Stimulated activated CD4-positive, alpha-beta T cell treated with anti-CD3 and anti-CD28 coated beads, Interleukin-2, amount 100 ng/mL, for 4 hours (primary cell): ENCODE measurements around the gene STARD7.
"Not testable (repeated sequence)": the region's sequence is repeated elsewhere in the genome, so short reads cannot be mapped to it uniquely, and the experiment has no call there.

Source experiments
- DNase-seq: peaks from one replicate; pipeline ENCODE4 v3.0.0-alpha.2; 2020; ENCODE audit warnings: low read depth

Gene STARD7, protein sequence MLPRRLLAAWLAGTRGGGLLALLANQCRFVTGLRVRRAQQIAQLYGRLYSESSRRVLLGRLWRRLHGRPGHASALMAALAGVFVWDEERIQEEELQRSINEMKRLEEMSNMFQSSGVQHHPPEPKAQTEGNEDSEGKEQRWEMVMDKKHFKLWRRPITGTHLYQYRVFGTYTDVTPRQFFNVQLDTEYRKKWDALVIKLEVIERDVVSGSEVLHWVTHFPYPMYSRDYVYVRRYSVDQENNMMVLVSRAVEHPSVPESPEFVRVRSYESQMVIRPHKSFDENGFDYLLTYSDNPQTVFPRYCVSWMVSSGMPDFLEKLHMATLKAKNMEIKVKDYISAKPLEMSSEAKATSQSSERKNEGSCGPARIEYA

DNA sequence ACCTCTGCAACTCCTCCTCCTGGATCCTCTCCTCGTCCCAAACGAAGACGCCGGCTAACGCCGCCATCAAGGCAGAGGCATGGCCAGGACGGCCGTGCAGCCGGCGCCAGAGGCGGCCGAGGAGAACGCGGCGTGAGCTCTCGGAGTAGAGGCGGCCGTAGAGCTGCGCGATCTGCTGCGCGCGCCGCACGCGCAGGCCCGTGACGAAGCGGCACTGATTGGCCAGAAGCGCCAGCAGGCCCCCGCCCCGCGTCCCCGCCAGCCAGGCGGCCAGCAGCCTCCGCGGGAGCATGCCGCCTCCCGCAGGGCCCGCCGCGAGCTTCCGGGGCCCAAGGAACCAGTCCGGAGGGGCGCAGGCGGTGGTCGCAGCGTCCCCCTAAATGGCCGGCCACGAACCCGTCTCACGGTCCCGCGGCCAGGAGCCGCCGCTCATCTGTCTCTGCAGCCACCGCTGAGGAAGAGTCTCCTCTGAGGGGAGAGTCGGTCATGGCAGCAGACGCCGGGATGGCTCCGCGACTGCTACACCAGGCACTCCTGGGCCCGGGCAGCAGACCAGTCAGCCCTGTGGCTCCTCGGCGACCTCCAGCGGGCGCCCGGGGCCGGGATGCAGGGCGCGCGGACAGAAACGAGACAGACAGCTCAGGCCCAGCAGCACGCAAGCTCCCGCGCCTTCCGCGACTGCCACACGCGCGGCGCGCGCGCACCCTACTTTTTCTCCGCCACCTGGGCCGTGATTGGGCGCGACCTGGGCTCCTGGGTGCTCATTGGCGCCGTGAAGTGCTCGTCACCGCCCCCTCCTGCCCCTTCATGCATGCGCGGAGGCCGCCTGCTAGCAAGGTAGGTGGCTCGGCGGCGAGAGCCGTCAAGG is at the start of gene STARD7:
STARD7 (minus strand) TSS at position 685 of the 868 bp plus-strand sequence; CDS start at position 292, 393 bp downstream.
- peak; percentile 96 for DNase-seq

DNA sequence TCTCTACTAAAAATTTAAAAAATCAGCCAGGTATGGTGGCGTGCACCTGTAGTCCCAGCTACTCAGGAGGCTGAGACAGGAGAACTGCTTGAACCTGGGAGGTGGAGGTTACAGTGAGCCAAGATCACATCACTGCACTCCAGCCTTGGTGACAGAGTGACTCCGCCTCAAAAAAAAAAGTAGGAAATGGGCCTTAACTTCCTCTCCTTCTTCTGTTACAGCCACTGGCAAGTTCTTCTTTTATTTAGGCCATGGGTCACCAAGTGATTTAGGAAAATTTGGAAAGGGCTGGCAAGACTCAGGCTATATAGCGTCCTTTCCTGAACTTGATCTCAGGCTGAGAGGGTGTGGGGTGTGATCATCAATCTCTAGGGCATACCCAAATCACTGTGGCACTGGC is 49.1 kb upstream of the STARD7 start:
- DNase-seq: not testable (repeated sequence)

DNA sequence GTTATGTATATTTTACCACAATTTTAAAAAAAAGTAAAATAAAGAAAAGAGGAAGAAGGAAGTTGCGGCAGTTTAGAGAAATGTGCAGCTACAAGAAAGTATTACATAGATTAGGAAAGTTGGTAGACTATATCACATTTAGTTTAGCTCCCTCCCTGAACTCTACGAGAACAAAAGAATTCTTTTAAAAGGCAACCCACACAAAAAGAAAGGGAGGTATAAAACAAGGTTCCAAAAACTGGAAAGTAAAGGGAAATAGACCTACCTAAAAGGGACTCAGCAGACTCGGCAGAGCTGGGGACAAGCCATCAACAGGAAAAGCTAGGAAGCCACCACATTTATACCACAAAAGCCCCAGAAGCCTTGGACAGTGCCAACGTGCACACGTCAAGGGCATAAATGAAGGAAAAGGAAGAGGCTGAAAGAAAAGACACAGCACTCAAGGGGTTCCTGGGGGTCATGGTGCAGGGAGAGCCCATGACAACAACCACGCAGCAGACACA is 48.0 kb upstream of the STARD7 start:
- no peak for DNase-seq

DNA sequence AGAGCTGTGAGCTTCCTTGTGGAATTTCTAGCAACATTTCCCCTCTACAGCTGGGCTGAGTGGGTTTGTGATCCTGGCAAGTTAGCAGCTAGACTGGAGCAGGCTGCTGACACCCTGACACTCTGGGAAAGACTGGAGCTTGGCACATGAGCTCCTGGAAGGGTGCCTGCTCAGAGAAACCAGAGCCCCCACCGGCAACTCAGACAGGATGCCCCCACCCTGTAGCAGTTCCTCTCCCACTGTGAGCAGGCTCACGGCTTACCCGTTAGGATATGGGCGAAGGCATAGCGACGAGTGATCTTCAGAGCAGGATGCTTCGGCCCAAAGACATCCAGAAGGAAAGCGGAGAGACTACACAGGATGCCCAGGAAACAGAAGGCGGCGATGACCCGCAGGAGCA is 45.9 kb upstream of the STARD7 start:
- no peak for DNase-seq

DNA sequence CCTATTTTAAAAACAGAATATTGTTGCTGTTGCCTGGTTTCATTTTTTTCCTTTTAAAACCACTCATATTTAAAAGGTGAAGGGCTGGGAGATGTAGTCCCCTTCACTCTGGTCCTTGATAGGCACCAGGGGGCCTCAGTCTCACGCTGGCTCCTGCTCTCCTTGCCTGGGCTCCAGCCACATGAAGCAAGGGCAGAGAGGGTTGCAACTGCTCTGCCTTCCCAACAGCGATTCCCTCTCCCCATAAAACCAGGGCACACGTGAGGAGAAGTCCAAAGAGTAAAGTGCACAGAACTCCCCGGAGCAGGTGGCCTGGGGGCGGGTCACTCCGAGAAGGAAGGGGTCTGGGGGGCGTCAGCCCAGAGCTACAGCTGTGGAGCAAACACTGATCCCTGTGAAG is 44.4 kb upstream of the STARD7 start:
- DNase-seq: no peak

DNA sequence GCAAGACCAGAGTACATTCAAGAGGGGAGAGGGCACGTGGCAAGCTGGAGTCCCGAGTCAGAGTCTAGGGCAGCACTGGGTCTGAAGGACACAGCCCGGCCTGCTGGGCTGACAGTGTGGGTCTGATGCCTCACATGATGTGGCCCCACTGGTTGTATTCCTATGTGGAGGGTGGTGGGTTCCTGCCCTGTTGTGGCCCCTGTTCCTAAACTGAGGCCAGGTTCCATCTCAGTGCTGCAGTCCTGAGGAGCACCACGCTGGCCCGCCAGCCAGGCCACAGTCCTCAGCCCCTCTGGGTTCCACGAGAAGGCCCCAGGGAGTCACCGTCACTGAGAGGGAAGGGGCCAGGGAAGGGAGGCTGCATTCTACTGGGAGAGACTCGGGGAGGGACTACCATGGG is 43.9 kb upstream of the STARD7 start:
- no peak for DNase-seq

DNA sequence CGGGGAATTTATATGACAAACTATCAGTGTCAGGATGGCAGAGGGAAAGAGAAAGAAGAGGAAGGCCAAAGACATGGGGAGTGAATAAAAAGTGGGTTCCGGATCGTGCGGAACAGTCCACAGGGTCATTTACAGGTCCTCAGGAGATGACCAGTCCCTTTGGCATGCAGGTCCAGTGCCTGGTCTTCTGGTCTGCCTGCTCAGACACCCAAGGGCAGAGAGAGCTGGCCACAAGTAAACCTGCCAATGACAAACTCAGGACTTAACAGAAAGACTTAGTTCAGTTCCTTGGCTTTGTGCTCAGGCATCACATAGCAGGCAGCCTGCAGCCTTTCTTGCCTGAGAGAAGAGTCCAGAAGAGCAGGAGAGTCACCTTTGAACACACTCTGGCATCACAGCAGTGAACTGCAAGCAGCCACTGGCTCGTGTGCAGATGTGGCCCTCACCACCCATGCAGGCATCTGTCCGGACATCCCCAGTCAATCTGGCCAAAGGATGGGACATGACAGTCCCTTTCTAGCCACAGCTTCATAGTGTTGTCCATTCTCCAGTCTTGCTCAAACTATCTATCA is 43.2 kb upstream of the STARD7 start:
- DNase-seq: no peak

DNA sequence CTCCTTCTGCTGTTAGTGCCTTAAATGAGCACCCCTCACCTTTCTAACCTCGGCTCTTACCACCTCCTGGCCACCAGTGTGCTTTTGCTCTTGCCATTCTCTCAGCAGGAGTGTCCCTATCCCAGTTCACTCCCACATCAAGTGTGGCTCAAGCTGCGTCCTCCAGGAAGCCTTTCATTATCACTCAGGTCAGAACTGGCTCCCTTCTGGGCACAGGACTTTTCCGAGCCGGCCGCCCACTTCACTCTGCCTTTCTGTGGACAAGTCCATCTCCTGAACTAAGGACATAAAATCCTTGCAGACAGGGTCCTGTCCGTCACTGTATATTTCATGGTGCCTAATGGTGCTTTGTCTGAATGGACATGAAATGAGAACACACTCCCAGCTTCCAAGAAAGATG is 41.6 kb upstream of the STARD7 start:
- DNase-seq: no peak

DNA sequence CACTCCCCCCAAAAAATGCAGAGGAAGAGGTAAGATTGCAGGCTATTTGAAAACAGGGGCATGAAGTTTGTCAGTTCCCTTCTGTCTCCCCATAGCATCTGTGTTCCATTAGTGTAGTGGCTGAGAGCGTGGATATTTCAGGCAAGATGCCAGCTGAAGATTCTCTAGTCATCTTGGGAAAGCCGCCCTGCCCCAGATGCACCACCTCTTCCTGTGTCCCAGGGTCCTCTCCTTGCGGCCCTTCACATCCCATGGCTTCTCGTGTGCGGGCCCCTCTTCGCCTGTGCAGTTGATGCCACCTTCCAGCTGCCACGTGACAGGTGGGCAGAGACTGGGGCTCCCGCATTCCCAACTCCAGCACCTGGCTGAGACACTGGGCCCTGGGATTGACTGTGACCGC is 41.0 kb upstream of the STARD7 start:
- no peak for DNase-seq

DNA sequence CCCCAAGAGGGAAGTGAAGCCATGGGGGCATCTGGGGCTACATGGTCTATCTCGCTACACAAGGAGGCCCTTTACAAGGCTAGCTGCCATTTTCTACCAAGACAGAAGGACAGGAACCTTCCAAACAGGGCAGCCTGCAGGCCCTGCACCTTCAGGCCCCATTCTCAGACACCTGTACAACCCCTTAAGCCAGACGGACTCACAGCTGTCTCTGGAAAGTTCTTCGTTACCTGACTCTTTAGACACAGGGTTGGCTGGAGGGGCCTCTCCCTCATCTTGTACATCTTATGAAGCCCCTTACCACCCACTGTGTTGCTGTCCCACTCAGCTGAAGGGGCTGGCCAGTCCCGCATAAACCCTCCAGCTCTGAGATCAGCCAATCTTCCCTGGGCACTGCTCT is 40.0 kb upstream of the STARD7 start:
- no peak for DNase-seq

DNA sequence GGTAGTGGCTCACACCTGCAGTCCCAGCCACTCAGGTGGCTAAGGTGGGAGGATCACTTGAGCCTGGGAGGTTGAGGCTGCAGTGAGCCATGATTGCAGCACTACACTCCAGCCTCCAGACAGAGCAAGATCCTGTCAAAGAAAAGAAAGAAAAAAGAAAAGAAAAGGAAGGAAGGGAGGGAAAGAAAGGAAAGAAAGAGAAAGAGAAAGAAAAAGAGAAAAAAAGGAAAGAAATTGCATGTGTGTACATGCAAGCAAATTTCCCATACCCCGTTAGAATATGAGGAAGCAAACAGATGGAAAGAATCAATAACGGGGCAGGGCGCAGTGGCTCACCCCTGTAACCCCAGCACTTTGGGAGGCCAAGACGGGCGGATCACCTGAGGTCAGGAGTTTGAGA is 39.3 kb upstream of the STARD7 start:
- DNase-seq: no peak

DNA sequence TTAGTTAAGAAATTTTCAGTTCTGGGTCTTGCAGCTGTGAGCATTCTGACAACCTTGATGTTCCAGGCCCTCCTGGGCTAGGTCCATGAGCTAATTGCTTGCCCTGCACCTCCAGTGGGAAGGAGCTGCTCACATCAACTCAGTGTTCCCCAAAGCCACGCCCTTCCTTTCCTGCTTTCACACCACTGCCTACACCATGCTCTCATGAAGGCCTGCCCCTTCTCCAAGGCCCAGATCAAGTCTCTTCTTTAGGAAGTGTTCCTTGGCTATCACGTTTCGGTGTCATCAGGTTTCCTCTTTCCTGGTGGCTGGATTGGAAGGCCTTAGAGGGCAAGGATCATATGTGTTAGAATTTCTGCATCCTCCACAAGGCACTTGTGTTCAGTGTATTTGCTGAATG is 38.4 kb upstream of the STARD7 start:
- no peak for DNase-seq

DNA sequence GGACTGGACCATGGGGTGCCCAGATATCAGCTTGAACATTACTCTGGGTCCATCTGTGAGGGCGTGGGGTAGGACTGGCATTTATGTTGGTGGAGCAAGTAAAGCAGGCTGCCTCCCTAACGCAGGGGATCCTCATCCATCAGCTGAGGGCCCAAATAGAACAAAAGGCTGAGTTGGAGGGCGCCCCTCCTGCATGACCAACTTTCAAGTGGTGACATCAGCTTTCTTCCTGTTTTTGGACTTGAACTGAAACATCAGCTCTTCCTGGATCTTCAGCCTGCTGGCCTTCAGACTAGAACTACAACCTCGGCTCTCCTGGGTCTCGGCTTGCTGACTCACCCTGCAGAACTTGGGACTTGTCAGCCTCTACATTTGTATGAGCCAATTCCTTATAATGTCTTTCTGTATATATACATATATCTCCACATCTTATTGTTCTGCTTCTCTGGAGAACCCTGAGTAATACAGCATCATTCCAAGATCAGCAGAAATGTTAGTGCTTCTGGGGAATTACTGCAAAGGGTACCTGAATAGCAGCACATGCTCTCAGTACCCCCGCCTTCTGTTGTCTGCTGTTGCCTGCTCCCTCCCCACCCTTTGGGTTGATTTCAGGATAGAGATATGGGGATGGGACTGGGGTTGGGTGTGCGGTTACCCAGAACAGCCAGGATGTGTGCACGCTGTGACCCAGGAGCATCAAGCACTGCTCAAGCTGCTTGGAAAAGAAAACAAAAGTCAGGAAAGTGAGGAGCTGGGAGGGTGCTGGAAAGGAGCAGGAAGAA is 37.2 kb upstream of the STARD7 start:
- no peak for DNase-seq

DNA sequence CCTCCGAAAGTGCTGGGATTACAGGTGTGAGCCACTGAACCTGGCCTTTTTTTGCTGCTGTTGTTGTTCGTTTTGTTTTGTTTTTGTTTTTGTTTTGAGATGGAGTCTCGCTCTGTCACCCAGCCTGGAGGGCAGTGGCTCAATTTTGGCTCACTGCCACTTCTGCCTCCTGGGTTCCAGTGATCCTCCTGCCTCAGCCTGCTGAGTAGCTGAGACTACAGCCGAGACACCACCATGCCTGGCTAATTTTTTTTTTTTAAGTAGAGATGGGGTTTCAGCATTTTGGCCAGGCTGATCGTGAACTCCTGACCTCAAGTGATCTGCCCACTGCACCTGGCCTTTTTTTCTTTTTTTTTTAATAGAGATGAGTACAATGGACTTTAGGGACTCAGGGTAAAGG is 35.2 kb upstream of the STARD7 start:
- no peak for DNase-seq

DNA sequence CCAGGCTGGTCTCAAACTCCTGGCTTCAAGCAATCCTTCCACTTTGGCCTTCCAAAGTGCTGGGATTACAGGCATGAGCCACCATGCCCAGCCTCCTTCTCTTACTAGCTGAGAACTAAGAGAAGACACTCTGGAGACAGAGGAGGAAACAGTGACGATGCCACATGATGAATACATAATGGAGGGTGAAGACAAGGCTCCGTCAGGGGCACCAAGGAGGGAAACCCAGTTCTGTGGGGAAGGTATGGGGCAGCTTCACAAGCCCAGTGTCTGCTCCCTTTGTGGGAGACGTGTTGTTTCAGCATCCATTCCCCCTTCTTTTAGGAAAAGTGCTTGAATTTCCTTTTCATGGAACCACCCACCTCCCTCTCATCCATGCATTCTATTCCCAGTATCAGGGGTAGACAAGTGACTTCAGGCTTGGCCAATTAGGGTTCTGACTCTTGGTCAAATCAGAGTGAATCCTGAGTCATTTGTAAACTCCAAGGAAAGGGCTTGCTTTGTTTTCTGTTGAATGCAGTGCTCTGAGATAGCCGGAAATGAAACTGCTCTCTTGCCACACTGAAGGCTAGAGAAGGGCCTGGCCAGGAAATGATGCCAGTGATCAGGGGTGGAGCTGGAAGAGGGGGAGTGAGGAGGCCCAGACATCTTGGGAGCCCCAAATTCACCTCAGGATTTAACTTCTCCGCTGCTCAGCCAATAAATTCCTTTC is 33.4 kb upstream of the STARD7 start:
- DNase-seq: no peak

DNA sequence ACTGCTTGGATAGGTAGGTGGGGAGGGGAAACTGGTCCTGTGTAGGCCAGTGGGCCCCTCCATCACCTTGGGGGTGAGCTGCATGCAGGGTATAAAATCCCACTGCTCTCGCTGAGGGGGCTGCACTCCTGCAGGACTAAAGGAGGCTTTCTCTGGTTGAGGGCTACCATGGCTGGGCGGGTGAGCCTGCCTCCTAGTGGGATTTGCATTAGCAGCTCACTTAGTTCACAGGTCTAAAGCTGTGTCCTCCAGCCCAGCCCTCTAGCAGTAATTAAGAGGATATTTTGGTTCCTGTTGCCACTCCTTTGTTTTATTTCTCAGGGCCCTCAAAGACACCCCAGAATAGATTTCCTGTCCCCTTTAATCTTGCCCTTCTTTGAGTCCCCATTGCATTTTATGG is 32.6 kb upstream of the STARD7 start:
- DNase-seq: no peak

DNA sequence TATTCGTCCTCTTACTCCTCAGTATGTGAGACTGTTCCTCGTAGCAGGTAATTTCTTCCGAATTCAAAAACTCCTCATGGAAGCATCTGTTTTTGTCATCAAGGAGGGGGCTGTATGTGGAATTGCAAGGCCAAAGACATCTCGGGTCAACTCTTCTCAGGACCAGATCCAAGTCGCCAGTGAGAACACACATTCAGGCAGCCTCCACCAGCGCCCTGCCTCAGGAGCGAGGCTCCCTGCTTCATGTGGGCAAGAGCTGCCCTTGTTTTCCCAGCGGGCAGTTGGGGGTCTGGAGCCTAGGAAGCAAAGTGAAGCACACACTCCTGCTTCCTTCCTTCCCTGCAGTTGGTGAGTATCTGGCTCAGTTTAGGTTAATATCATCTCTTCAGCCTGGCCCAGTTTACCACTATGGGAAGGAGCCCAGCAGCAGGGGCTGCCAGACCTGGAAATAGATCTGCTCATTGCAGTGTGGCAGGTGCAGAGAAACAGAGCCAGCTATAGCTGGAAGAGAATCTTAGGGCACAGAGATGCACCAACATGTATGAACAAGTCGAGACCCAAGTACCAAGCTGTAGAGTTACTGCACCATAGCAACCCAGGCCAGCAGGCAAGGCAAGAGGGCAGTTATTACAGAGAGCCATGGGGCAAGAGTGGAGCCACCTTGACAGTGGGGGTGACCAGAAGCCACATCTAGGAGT is 31.9 kb upstream of the STARD7 start:
- DNase-seq: no peak

DNA sequence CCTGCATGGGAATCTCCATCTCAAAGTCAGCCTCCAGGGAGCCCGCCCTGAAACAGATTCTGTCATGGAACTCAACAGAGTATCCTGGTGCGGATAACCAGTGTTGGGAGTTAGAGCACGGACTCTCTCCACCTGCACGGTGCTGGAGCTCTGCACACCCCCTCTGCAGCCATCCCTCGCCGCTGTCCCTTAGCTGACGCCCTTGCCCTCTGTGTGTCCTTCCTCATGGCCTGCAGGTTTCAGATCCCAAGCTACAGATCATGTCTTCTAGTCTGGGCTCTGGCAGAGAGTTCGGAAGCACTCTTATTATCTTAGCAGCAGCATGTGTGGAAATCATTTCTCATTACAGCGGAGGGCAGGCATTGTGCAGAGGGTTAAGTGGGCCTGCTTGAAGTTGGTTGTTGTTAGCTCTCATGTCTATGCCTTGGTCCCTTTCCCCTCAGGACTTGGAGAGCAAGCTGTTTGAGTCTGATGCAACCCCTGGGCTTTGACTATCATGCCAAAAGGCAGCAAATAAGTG is 31.2 kb upstream of the STARD7 start:
- DNase-seq: no peak

DNA sequence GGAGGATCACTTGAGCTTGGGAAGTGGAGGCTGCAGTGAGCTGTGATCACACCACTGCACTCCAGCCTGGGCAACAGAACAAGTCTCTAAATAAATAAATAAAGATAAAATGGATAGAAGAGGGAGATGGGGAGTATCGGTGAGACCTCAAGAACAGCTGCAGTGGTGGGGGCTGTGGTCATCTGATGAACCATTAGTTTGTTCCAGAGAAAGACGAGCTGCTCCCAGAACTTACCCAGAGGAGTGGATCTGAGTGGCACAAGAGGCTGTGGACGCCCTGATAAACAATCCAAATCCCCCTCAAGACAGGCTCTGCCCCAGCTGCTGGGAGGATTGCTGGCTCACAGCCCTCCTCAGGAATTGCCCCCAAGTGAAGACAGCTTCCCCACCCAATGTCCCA is 30.5 kb upstream of the STARD7 start:
- DNase-seq: no peak

DNA sequence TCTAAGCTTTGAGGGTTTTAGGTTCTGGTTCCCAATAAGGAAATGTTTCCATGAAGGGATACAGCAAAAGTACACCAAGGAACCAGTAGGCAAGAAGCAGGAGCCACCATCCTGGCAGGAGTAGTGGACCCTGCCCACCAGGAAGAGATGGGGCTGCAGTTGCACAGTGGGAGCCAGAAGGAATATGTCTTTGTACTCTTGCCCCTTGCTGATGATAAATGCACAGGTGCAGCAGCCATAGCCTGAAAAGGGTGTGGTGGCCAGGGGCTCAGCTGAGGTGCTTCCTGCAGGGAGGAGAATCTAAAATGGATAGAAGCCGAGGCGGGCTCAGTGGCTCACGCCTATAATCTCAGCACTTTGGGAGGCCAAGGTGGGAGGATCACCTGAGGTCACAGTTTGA is 29.6 kb upstream of the STARD7 start:
- no peak for DNase-seq

DNA sequence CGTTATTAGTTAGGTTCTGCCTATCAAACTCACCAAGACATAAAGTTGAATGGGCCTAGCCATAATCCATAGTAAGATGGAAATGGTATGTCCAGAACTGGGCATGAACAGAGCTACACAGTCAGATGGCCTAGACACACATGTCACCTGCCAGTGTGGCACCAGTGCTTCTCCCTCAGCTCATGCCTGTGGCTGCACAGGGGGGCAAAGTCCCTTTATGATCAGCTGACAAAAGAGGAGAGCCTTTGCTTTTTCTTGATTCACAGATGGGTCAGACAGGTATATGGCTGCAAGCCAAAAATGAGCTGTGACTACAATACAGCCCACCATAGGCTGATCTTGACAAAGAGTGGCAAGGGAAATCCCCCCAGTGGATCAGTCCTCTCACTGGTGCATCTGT is 28.3 kb upstream of the STARD7 start:
- DNase-seq: no peak
